ENCODE measurements around the gene TEC.

- TF ChIP-seq POLR2A (IDR thresholded peaks at IDR 0.05; ENCODE audit: low read length) (no peak), GATA1 (IDR thresholded peaks at IDR 0.05; ENCODE audit: low read depth, low read length) (no peak)
Measured at GRCh38 chr4:48124870-48125269, 144.8 kb downstream of the TEC start.

All from erythroblast (primary cell).